Brain microvascular endothelial cell (primary cell): ENCODE results near the gene PLD1.
A peak's percentile ranks its signal among the peaks of the same experiment; 100 is the strongest.

Experiments used
- DNase-seq: peaks from one replicate; pipeline ENCODE4 v3.0.0-alpha.2; 2020
- H3K27ac ChIP-seq: fragments of 250-450 bp; sonication (Bioruptor Pico); 2 replicates; pipeline ENCODE4 v1.5.1; 2020; ENCODE audit warnings: mild to moderate bottlenecking, moderate library complexity
- H3K27me3 ChIP-seq: fragments of 250-450 bp; sonication (Bioruptor Pico); replicated peaks from 2 replicates; pipeline ENCODE4 v1.5.1; 2020; ENCODE audit warnings: mild to moderate bottlenecking
- H3K36me3 ChIP-seq: fragments of 250-450 bp; sonication (Bioruptor Pico); replicated peaks from 2 replicates; pipeline ENCODE4 v1.5.1; 2020; ENCODE audit warnings: mild to moderate bottlenecking
- H3K4me3 ChIP-seq: 2 replicates; pipeline ENCODE4 v1.5.1; 2011; ENCODE audit warnings: low read depth, mild to moderate bottlenecking, control low read depth, low read length, moderate library complexity
- in situ Hi-C: cut with HindIII; loops from 2 replicates; pipeline ENCODE4 v1.10.0; 2017; ENCODE audit warnings: low sequenced_read_pairs, low pct_ligation_motif_present
- TF ChIP-seq, protein P1 (sequence below): IDR thresholded peaks from 2 replicates; pipeline ENCODE4 v1.5.1; 2011; ENCODE audit warnings: low read depth, mild to moderate bottlenecking, moderate library complexity, low read length, control low read depth, inconsistent platforms; ENCODE audit errors: missing control alignments

Gene PLD1

DNA sequence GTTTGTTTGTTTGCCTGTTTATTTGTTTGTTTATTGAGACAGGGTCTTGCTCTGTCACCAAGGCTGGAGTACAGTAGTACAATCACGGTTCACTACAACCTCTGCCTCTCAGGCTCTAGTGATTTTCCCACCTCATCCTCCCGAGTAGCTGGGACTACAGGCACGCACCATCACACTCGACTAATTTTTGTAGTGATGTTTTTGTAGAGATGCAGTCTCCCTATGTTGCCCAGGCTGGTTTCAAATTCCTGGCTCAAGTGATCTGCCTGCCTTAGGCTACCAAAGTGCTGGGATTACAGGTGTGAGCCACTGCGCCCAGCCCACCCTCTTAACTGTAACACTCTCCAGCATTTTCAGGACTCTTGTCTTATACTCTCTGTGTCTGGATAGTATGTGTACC is 26.7 kb downstream of the PLD1 start:
- Histone ChIP-seq H3K27me3 (no peaks in the 10 kb centered on the region), H3K4me3 (no peak overlapping the region), H3K27ac (no peak overlapping the region), H3K36me3 (no peaks in the 10 kb centered on the region)
- in situ Hi-C loops, result no loop called here
- TF ChIP-seq, protein P1, sequence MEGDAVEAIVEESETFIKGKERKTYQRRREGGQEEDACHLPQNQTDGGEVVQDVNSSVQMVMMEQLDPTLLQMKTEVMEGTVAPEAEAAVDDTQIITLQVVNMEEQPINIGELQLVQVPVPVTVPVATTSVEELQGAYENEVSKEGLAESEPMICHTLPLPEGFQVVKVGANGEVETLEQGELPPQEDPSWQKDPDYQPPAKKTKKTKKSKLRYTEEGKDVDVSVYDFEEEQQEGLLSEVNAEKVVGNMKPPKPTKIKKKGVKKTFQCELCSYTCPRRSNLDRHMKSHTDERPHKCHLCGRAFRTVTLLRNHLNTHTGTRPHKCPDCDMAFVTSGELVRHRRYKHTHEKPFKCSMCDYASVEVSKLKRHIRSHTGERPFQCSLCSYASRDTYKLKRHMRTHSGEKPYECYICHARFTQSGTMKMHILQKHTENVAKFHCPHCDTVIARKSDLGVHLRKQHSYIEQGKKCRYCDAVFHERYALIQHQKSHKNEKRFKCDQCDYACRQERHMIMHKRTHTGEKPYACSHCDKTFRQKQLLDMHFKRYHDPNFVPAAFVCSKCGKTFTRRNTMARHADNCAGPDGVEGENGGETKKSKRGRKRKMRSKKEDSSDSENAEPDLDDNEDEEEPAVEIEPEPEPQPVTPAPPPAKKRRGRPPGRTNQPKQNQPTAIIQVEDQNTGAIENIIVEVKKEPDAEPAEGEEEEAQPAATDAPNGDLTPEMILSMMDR, result no peak
- DNase-seq, result no peak

DNA sequence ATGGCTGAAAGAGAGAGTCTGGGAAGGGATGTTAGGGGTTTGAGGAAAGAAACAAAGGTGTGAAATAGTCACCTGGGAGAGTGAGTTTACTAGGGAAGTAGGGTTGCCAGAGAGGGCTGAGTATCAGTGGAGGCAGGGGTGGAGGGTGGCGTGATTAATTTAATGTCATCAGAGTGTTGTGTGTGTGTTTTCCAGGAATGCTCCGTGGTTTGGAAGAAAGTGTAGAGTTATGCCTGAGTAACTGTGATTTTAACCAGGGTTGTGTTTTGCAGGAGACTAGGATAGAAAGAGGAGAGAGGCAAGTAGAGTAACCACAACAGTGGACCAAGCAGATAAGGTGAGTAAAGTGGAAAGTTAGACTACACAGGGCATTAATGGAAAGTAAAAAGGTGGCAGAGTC is 27.2 kb downstream of the PLD1 start:
- in situ Hi-C loops, result no loop called here
- Histone ChIP-seq H3K27ac (no peak overlapping the region), H3K4me3 (no peak overlapping the region), H3K36me3 (no peaks in the 10 kb centered on the region), H3K27me3 (no peaks in the 10 kb centered on the region)
- no peak for DNase-seq
- TF ChIP-seq, protein P1, result no peak

DNA sequence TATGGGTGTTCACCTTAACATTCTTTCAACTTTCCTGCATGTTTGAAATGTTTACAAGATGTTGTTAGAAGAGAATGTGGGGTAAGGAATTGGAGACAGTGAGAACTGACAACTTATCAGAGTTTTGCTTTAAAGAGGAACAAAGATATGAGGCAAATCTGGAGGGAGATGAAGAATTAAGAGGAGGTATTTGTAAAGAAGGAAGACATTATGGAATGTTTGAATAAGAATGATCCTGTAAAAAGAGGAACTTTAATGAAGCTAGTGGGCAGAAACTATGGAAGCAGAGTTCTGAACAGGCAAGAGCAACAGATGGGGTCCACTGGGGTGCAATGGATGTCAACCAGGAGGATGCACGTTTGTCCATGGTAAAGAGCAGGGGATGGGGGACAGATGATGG is 27.7 kb downstream of the PLD1 start:
- Histone ChIP-seq H3K27me3 (no peaks in the 10 kb centered on the region), H3K4me3 (no peak overlapping the region), H3K27ac (peak overlapping the region; percentile 64), H3K36me3 (no peaks in the 10 kb centered on the region)
- no peak for DNase-seq
- TF ChIP-seq, protein P1, result no peak
- in situ Hi-C loops, result no loop called here

DNA sequence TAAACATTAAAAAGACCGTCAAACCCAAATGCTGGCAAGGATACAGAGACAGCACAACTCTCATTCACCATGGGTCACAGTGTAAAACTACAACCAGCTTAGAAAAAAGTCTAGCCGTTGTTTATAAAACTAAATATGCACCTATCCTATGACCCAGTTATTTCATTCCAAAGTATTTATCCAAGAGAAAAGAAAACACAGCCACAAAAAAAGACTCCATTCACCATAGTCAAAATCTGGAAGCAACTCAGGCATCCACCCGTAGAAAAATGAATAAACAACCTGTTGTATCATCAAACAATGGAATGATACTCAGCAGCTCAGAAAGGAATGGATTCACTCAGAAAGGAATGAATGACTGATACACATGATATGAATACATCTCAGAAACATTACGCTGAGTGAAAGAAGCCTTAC is 28.6 kb downstream of the PLD1 start:
- H3K4me3 ChIP-seq, result no peak overlapping the region
- in situ Hi-C loops, result no loop called here
- no peak for DNase-seq

DNA sequence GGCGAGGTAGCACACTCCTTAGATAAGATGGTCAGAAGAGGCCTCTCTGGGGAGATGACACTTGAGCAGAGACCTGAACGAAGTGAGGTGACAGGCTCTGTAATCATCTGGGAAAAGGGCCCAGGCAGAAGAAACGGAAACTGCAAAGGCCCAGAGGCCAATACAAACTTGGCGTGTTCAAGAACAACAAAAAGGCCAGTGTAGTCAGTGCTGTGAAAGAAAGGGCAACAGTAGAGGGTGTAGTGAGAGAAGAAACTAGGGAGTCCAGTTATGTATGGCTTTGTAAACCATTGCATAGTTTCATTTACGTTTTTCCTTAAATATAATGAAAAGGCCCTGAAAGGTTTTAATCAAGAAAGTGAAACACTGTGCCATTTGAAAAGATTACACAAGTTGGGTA is 31.8 kb downstream of the PLD1 start:
- TF ChIP-seq, protein P1, result no peak
- no peak for DNase-seq
- no peaks in the 10 kb centered on the region for H3K27me3 ChIP-seq
- H3K36me3 ChIP-seq, result no peaks in the 10 kb centered on the region
- in situ Hi-C loops, result no loop called here
- no peak overlapping the region for H3K27ac ChIP-seq
- H3K4me3 ChIP-seq, result no peak overlapping the region

More for the DNA sequence above, 28.6 kb downstream of the PLD1 start:
- TF ChIP-seq, protein P1, result no peak
- Histone ChIP-seq H3K27me3 (no peaks in the 10 kb centered on the region), H3K36me3 (no peaks in the 10 kb centered on the region), H3K27ac (peak overlapping the region; percentile 64)

DNA sequence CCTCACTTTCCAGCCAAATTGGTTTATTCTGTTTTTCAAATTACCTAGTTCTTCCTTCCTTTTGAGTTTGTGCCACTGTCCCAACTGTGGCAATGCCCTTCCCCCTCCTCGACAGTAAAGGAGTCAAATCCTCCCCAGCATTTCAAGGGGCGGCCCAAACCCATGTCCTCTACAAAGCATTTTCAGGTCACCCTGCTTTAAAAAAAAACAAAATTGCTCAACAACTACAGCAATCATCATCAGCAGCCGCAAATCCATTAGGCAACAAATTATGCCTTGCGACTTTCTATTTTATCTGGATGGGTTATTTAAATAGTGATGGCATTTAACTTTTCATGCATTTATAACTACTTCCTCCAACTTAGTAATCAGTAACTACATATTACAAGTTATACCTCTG is 32.7 kb downstream of the PLD1 start:
- Histone ChIP-seq H3K27ac (no peak overlapping the region), H3K36me3 (no peaks in the 10 kb centered on the region), H3K4me3 (no peak overlapping the region), H3K27me3 (no peaks in the 10 kb centered on the region)
- TF ChIP-seq, protein P1, result no peak
- DNase-seq, result no peak
- in situ Hi-C loops, result no loop called here
